Naive thymus-derived CD4-positive, alpha-beta T cell (primary cell): ENCODE results near the gene TLE5. TPM values are rescaled to one million over a fixed set of nuclear protein-coding genes. Genes with fewer than 3 reads are reported as not detected.
"Not testable (repeated sequence)": the region's sequence is repeated elsewhere in the genome, so short reads cannot be mapped to it uniquely, and the experiment has no call there.

ENCODE experiments used
- ATAC-seq: fragments of 150-1000 bp; cut with Tn5 transposase; 2 replicates; pipeline ENCODE4 v1.10.0; 2021; ENCODE audit warnings: mild to moderate bottlenecking, moderate library complexity
- CTCF ChIA-PET: fragments of 350-600 bp; sonication (Branson Sonifier 250); formaldehyde crosslinking; loops from one replicate; lab custom pipeline; 2021; ENCODE audit warnings: antibody characterized with exemption; lab: Charles Lee
- POLR2A ChIA-PET: fragments of 350-600 bp; sonication (Branson Sonifier 250); formaldehyde crosslinking; loops from one replicate; lab custom pipeline; 2021; ENCODE audit warnings: antibody characterized with exemption, inconsistent platforms; lab: Charles Lee
- DNase-seq, 9 donors: peaks; one replicate each; pipeline versions ENCODE4 v3.0.0 to v3.0.0-alpha.2; 2020 to 2022; ENCODE audit warnings: mixed read lengths in 1 of 9
- H3K27ac ChIP-seq: one replicate; pipeline ENCODE4 v1.7.0; 2013; ENCODE audit warnings: mild to moderate bottlenecking, low read depth, low read length, moderate library complexity
- H3K27me3 ChIP-seq, 2 donors: one replicate each; pipeline ENCODE4 v1.7.0; 2013; ENCODE audit warnings: low read length in 2 of 2, mild to moderate bottlenecking in 2 of 2, moderate library complexity in 2 of 2; ENCODE audit not compliant: control insufficient read depth in 2 of 2, insufficient read depth in 2 of 2
- H3K36me3 ChIP-seq, 3 experiments: 1 replicate in 2 of 3; 2 replicates in 1 of 3; pipeline ENCODE4 v1.7.0; 2013; ENCODE audit warnings: low read length in 3 of 3, mild to moderate bottlenecking in 3 of 3, moderate library complexity in 1 of 3; ENCODE audit not compliant: insufficient read depth in 3 of 3, control insufficient read depth in 2 of 3
- H3K4me1 ChIP-seq, 2 donors: one replicate each; pipeline ENCODE4 v1.7.0; 2013; ENCODE audit warnings: low read length in 2 of 2, mild to moderate bottlenecking in 2 of 2, moderate library complexity in 1 of 2; ENCODE audit not compliant: control insufficient read depth in 2 of 2, insufficient read depth in 2 of 2
- H3K4me3 ChIP-seq: 2 replicates; pipeline ENCODE4 v1.7.0; 2013; ENCODE audit warnings: mild to moderate bottlenecking, low read length
- H3K9me3 ChIP-seq, 3 experiments: 1 replicate in 2 of 3; 2 replicates in 1 of 3; pipeline ENCODE4 v1.7.0; 2013; ENCODE audit warnings: low read length in 3 of 3; ENCODE audit not compliant: control insufficient read depth in 2 of 3
- H3K27ac Mint-ChIP-seq, 9 donors: one replicate each; pipeline ENCODE4 v1.8.0; 2020 to 2022; ENCODE audit warnings: mixed read lengths in 9 of 9, mild to moderate bottlenecking in 8 of 9, moderate library complexity in 5 of 9, inconsistent platforms in 2 of 9
- H3K27me3 Mint-ChIP-seq, 5 donors: one replicate each; pipeline ENCODE4 v1.8.0; 2021 to 2022; ENCODE audit warnings: mixed read lengths in 5 of 5, mild to moderate bottlenecking in 1 of 5
- H3K36me3 Mint-ChIP-seq, 5 donors: one replicate each; pipeline ENCODE4 v1.8.0; 2020 to 2022; ENCODE audit warnings: mixed read lengths in 5 of 5, mild to moderate bottlenecking in 3 of 5, inconsistent platforms in 1 of 5
- H3K4me1 Mint-ChIP-seq, 7 donors: one replicate each; pipeline ENCODE4 v1.8.0; 2020 to 2022; ENCODE audit warnings: mixed read lengths in 7 of 7, mild to moderate bottlenecking in 3 of 7, inconsistent platforms in 1 of 7
- H3K4me3 Mint-ChIP-seq, 10 donors: one replicate each; pipeline ENCODE4 v1.8.0; 2020 to 2022; ENCODE audit warnings: mild to moderate bottlenecking in 10 of 10, mixed read lengths in 10 of 10, moderate library complexity in 6 of 10, inconsistent platforms in 2 of 10
- H3K9me3 Mint-ChIP-seq, 11 donors: one replicate each; pipeline ENCODE4 v1.8.0; 2020 to 2022; ENCODE audit warnings: mixed read lengths in 11 of 11, mild to moderate bottlenecking in 4 of 11, inconsistent platforms in 1 of 11, moderate library complexity in 1 of 11
- intact Hi-C, 2 donors: fragments of 100-400 bp; cut with micrococcal nuclease; formaldehyde crosslinking; loops; one replicate each; pipeline ENCODE4 v1.15.1; 2023
- polyA plus RNA-seq, 2 donors: library from polyadenylated mRNA; unstranded; fragments of 300-500 nt; fragmentation: Illumina TruSeq; gene quantifications; one replicate each; pipeline ENCODE4 v1.2.3, GENCODE V29; 2021
- total RNA-seq, 6 experiments: library from RNA in 5 of 6; stranded (reverse) in 5 of 6; gene quantifications; 1 replicate in 5 of 6; 2 replicates in 1 of 6; pipeline ENCODE4 v1.2.3 and lab custom pipeline; 2021 to 2026

TLE5 gene
- total and polyA plus RNA-seq, 7 experiments from 2014 or later: 643 to 1,102 (median 755) TPM

DNA sequence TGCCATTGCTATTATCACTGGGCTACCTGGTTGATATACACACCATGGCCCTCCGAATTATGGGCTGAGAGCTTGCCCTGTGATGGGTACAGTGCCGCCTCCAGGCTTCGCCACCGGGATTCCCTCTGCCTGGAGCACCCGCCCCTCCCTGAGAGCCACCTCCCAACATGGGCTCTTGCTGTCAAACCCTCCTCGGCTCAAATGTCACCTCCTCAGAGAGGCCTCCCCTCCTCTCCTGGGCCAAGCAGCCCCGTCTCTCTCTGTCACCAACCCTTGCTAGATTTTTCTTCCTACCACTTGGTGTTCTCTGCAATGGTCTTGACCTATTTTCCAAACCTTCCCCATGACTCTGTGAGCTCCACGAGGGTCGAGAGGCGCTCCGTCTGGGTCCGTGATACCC is 21.0 kb downstream of the TLE5 start:
- Mint-ChIP-seq H3K4me3 (peak overlapping the region in 3 of 10 donors; percentile 16 to 45 (median 25)), H3K4me1 (peaks cover 12 to 40% (median 26%) of the 10 kb centered on the region in 7 donors), H3K27me3 (peaks cover 0 to 11% (median 0%) of the 10 kb centered on the region in 5 donors), H3K27ac (peak overlapping the region in 7 of 9 donors; percentile 18 to 83 (median 67)), H3K9me3 (peaks cover 0 to 2% (median 0%) of the 10 kb centered on the region in 11 donors), H3K36me3 (no peaks in the 10 kb centered on the region)
- no peaks in the 10 kb centered on the region for H3K9me3 ChIP-seq
- ChIA-PET CTCF (no interaction called here), POLR2A (interaction anchor here (1.3 to 9.9 kb wide), 3 partner anchors 11 to 16 kb away, joined by 3 to 359 read pairs (median 10); partner anchors contain the start of gene TLE5)
- intact Hi-C loops: no loop called here
- no peaks in the 10 kb centered on the region for H3K36me3 ChIP-seq
- H3K4me1 ChIP-seq: peaks cover 0 to 5% of the 10 kb centered on the region in 2 donors
- DNase-seq (no peak), ATAC-seq (no peak)
- H3K27ac ChIP-seq: peak overlapping the region; percentile 51
- H3K4me3 ChIP-seq: no peak overlapping the region
- H3K27me3 ChIP-seq: no peaks in the 10 kb centered on the region

DNA sequence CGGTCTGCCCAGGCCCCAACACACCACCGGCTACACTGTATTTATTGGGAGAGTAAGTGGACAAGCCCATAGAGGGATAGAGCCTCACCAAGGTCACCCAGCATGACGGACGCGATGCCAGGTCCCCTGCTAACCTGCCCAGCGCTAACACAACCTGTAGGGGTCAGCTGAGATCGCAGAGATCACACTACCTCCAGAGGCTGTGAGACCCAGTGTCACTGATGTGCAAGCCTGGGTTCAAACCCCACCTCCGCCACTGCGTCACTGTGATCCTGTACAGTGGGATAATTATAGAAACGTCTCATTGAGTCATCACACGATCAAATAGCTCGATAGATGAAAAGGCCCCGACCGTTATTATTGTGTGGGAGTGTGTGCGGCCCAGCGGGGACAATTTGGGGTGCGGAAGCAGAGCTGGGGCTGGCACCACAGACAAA is 22.6 kb downstream of the TLE5 start:
- POLR2A ChIA-PET: interaction anchor here (0.6 to 9.9 kb wide), 5 partner anchors 9 to 26 kb away, joined by 3 to 359 read pairs (median 4); partner anchors contain the start of gene TLE5
- H3K4me3 ChIP-seq: no peak overlapping the region
- H3K9me3 ChIP-seq: no peaks in the 10 kb centered on the region
- no peaks in the 10 kb centered on the region for H3K36me3 Mint-ChIP-seq
- no peak for ATAC-seq
- no peaks in the 10 kb centered on the region for H3K36me3 ChIP-seq
- peak overlapping the region in 2 of 10 donors; percentile 6 to 18 for H3K4me3 Mint-ChIP-seq
- H3K4me1 ChIP-seq: peaks cover 7 to 14% of the 10 kb centered on the region in 2 donors
- no peak for DNase-seq
- no peaks in the 10 kb centered on the region for H3K27me3 ChIP-seq
- CTCF ChIA-PET: interaction anchor here (0.6 to 1.3 kb wide), 4 partner anchors 13 to 64 kb away, joined by 3 to 6 read pairs (median 4); no protein-coding TSS in a partner anchor
- peaks cover 0 to 5% (median 0%) of the 10 kb centered on the region in 11 donors for H3K9me3 Mint-ChIP-seq
- peaks cover 0 to 12% (median 0%) of the 10 kb centered on the region in 5 donors for H3K27me3 Mint-ChIP-seq
- H3K27ac ChIP-seq: no peak overlapping the region
- peak overlapping the region in 8 of 9 donors; percentile 23 to 85 (median 64) for H3K27ac Mint-ChIP-seq
- H3K4me1 Mint-ChIP-seq: peaks cover 22 to 44% (median 28%) of the 10 kb centered on the region in 7 donors
- intact Hi-C loops: loop anchor here (5.0 kb wide), 2 partner anchors 148 to 948 kb away; partner anchors contain the start of genes EEF2 (in 1 of the 2) and NCLN (in 1 of the 2)

GRCh38 chr19:3039125-3039524 is 23.2 kb downstream of the TLE5 start:
- Mint-ChIP-seq H3K4me3 (peak overlapping the region in 2 of 10 donors; percentile 6 to 13), H3K27ac (peak overlapping the region in 6 of 9 donors; percentile 23 to 85 (median 64)), H3K4me1 (peaks cover 28 to 44% (median 31%) of the 10 kb centered on the region in 7 donors), H3K27me3 (peaks cover 0 to 16% (median 0%) of the 10 kb centered on the region in 5 donors), H3K9me3 (peaks cover 0 to 5% (median 0%) of the 10 kb centered on the region in 11 donors), H3K36me3 (no peaks in the 10 kb centered on the region)
- Histone ChIP-seq H3K4me1 (peaks cover 11 to 16% of the 10 kb centered on the region in 2 donors), H3K9me3 (no peaks in the 10 kb centered on the region), H3K27ac (no peak overlapping the region), H3K27me3 (no peaks in the 10 kb centered on the region), H3K4me3 (no peak overlapping the region), H3K36me3 (no peaks in the 10 kb centered on the region)
- ChIA-PET CTCF (interaction anchor here (0.6 to 1.3 kb wide), 4 partner anchors 14 to 391 kb away, joined by 3 to 4 read pairs (median 4); no protein-coding TSS in a partner anchor), POLR2A (interaction anchor here (0.6 to 9.9 kb wide), 6 partner anchors 8 to 33 kb away, joined by 3 to 359 read pairs (median 6); partner anchors contain the start of genes TLE2 and TLE5)
- ATAC-seq: no peak
- DNase-seq: no peak
- intact Hi-C loops: loop anchor here (5.0 kb wide), 2 partner anchors 148 to 948 kb away; partner anchors contain the start of genes EEF2 (in 1 of the 2) and NCLN (in 1 of the 2)

DNA sequence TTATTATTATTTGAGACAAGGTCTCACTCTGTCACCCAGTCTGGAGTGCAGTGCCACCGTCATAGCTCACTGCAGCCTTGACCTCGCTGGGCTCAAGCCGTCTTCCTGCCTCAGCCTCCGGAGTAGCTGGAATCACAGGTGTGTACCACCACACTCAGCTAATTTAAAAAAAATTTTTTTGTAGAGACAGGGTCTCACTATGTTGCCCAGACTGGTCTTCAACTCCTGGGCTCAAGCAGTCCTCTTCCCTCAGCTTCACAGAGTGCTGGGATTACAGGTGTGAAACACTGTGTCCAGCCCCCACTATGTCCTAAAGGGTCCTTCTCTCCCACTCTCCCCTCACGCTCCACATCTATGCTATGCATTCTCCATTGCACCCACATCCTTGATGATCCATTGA is 24.1 kb downstream of the TLE5 start:
- CTCF ChIA-PET: no interaction called here
- POLR2A ChIA-PET: interaction anchor here (0.6 to 9.9 kb wide), 4 partner anchors 9 to 780 kb away, joined by 3 to 359 read pairs (median 26); partner anchors contain the start of genes TLE2 and TLE5
- Mint-ChIP-seq H3K4me3 (peak overlapping the region in 3 of 10 donors; percentile 3 to 58 (median 38)), H3K4me1 (peaks cover 28 to 49% (median 33%) of the 10 kb centered on the region in 7 donors), H3K27me3 (peaks cover 0 to 24% (median 0%) of the 10 kb centered on the region in 5 donors), H3K27ac (peak overlapping the region in 5 of 9 donors; percentile 14 to 60 (median 53)), H3K36me3 (no peaks in the 10 kb centered on the region), H3K9me3 (peaks cover 0 to 5% (median 0%) of the 10 kb centered on the region in 11 donors)
- Histone ChIP-seq H3K27ac (no peak overlapping the region), H3K4me3 (no peak overlapping the region), H3K36me3 (no peaks in the 10 kb centered on the region), H3K4me1 (peaks cover 11 to 16% of the 10 kb centered on the region in 2 donors), H3K27me3 (no peaks in the 10 kb centered on the region), H3K9me3 (no peaks in the 10 kb centered on the region)
- intact Hi-C loops: loop anchor here (5.0 kb wide), 2 partner anchors 149 to 949 kb away; partner anchors contain the start of genes EEF2 (in 1 of the 2) and NCLN (in 1 of the 2)
- ATAC-seq (no peak), DNase-seq (no peak)

GRCh38 chr19:3036977-3037544 is 25.2 kb downstream of the TLE5 start:
- H3K36me3 Mint-ChIP-seq, H3K27me3 ChIP-seq, H3K9me3 Mint-ChIP-seq, H3K9me3 ChIP-seq, H3K4me3 ChIP-seq, ATAC-seq, H3K36me3 ChIP-seq, DNase-seq: not testable (repeated sequence)
- peaks cover 11 to 16% of the 10 kb centered on the region in 2 donors for H3K4me1 ChIP-seq
- POLR2A ChIA-PET: interaction anchor here (0.6 to 9.9 kb wide), 10 partner anchors 9 to 1447 kb away, joined by 3 to 359 read pairs (median 6); partner anchors contain the start of genes TLE2, TLE5 and TLE6
- H3K4me3 Mint-ChIP-seq: peak overlapping the region; percentile 49 to 97 (median 92)
- peak overlapping the region; percentile 76 for H3K27ac ChIP-seq
- intact Hi-C loops: loop anchor here (1.0 to 5.0 kb wide), 3 partner anchors 9 to 950 kb away; partner anchors contain the start of genes EEF2 (in 1 of the 2) and NCLN (in 1 of the 2)
- H3K4me1 Mint-ChIP-seq: peaks cover 21 to 39% (median 27%) of the 10 kb centered on the region in 7 donors
- H3K27ac Mint-ChIP-seq: peak overlapping the region; percentile 26 to 99 (median 96)
- peaks cover 0 to 30% (median 0%) of the 10 kb centered on the region in 5 donors for H3K27me3 Mint-ChIP-seq
- CTCF ChIA-PET: interaction anchor here (2.7 kb wide), 1 partner anchor 25 kb away, joined by 18 read pairs; the partner anchor contains the start of gene TLE5
